HT-29 (cell line): ENCODE results near the gene MICAL1. TPM values are rescaled to one million over a fixed set of nuclear protein-coding genes. Genes with fewer than 3 reads are reported as not detected.

ENCODE experiments used
- DNase-seq: peaks from one replicate; pipeline ENCODE4 v3.0.0-alpha.2; 2015; ENCODE audit warnings: low spot score
- total RNA-seq: library from RNA; depleted of rRNA; stranded (reverse); fragments of >200 nt; shearing (Covaris generic); gene quantifications from 2 replicates; pipeline ENCODE4 v1.2.3, GENCODE V29; 2014; rRNA removed

The MICAL1 gene, protein sequence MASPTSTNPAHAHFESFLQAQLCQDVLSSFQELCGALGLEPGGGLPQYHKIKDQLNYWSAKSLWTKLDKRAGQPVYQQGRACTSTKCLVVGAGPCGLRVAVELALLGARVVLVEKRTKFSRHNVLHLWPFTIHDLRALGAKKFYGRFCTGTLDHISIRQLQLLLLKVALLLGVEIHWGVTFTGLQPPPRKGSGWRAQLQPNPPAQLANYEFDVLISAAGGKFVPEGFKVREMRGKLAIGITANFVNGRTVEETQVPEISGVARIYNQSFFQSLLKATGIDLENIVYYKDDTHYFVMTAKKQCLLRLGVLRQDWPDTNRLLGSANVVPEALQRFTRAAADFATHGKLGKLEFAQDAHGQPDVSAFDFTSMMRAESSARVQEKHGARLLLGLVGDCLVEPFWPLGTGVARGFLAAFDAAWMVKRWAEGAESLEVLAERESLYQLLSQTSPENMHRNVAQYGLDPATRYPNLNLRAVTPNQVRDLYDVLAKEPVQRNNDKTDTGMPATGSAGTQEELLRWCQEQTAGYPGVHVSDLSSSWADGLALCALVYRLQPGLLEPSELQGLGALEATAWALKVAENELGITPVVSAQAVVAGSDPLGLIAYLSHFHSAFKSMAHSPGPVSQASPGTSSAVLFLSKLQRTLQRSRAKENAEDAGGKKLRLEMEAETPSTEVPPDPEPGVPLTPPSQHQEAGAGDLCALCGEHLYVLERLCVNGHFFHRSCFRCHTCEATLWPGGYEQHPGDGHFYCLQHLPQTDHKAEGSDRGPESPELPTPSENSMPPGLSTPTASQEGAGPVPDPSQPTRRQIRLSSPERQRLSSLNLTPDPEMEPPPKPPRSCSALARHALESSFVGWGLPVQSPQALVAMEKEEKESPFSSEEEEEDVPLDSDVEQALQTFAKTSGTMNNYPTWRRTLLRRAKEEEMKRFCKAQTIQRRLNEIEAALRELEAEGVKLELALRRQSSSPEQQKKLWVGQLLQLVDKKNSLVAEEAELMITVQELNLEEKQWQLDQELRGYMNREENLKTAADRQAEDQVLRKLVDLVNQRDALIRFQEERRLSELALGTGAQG
- total RNA-seq = 23.6 and 26.4 TPM in 2 replicates

DNA sequence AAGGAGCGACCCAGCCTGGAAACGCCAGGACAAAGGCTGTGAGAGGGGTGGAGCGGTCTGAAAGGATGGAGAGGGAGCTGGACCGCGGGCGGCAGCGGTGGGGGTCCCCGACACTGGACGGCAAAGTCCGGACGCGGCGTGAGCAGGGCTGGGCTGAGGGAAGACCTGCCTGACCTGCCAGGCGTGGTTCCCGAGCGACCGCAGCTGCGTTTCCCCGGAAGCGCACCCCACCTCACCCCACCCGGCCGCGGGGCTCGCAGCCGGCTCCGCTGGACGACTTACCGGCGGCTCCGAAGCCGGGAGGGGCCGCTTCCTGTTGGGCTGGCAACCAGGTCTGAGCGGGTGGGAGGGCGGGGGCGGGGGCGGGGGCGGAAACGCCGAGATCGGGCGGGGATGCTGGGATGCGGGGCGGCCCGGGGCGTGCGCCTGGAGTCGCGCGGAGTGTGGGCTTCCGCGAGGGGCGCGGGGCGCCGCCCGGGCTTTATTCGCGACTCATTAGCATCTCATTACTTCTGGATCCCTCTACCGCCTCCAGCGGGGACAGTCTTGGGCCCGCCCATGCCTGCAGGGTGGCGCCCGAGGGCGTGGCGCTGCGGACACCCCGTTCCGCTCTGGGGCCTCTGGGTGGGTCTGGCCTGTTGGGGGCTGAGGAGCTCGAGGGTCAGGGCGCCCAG lies at the start of gene MICAL1:
MICAL1 (minus strand) TSS at position 336 of the 674 bp plus-strand sequence. CDS start 1,576 bp downstream, outside the sequence.
- peak; percentile 80 for DNase-seq

DNA sequence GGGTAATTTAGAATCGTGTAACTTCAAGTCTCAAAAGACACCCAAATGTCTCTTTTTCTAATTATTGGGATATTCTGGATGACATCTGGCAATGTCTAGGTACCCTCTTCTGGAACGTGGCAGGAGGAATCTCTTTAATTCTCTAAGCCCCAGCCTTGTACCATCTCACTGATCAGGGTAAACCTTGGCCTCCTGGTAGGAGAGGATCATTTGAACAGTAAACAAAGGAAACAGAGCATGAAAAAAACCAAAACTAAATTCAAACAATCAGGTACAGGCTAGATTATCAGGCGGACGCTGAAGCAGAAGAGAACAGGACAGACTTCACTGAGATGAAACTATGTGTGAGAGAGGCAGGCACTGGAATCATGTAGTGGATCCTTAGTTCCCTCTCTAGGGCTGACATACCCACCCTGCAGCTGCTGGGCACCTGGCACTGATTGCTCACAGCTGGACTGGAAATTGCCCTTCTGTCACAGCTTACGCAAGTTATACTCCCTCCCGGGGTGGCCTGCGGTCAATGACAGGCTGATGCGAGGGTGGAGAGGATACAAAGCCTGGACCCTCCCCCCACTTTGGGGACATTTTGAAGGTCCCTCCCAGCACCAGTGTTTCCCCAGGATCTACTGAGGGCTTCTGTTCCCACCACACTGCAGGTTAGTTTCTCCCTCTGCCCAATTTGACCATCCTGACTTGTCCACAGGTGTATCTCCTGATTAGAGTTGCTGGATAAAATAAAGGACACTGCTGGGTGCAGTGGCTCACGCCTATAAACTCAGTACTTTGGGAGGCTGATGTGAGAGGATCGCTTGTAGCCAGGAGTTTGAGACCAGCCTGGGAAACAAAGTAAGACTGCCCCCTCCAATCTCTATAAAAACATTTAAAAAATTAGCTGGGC lies 48.0 kb upstream of the MICAL1 start:
- DNase-seq = no peak

DNA sequence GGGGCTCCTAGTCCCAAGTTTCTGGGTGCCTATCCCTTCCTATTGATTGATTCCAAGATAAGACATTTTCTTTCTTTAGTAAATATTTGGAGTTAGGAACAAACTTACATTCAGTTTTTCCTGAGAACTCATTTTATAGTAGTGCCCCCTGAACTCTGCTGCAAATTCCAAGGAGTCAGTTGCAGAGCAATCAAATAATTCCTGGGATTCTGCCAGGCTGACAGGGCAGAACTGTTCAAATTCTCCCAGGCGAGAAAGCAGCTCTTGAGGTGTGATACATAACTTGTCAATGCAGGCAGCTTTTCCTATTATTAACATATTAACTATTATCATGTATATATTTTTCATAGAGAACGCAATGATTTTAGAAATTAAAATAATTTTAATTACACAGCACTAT lies 43.4 kb upstream of the MICAL1 start:
- no peak for DNase-seq

DNA sequence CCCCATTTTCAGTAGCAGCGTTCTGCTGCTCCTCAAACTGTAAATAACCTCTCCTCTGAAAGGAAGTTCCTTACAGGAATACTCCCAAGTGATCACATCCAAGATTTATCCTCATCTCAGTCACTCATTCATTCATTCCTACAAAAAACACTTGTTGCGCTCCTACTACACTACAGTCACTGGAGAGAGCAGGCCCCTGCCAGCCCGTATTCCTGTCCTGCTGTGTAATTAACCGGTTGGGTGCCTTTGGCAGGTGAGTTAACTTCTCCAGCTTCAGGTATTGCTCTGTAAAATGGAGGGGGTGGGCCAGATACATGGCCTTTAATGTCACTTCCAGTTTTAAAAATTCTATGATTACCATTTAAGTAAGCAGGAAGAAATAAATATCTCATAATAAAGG lies 42.5 kb upstream of the MICAL1 start:
- no peak for DNase-seq

DNA sequence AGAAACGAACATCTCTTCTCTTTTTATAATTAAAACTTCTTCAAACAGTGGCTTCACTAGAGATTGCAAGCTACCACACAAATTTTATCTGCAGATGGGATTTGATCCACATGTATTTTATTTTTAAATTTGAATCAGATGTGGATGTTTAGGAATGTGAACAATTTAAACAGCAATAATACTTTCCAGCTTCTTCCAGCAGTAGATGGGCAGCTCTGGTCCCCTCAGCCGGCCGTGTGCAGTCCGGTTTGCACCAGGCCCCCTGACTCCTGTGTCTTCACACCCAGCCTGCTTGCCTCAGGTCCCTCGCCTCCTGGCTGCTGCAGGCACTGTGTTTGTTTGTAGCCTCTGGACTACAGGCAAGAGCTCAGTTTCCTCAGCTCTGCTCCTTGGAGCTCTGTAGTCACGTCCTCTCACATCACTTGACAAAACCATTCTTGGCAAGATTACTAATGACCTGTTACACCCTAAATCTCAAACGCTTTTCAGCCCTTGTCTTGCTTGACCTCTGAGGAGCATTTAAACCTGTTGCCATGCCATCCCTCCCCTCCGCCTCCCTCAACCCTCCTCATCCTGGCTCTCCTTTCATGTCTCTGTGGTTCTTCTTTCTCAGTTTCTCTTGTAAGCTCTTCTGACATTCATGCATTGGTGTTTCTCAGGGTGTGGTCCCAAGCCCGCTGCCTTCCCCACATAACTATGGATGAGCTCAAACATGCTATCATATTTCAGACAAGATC lies 40.6 kb upstream of the MICAL1 start:
- no peak for DNase-seq

DNA sequence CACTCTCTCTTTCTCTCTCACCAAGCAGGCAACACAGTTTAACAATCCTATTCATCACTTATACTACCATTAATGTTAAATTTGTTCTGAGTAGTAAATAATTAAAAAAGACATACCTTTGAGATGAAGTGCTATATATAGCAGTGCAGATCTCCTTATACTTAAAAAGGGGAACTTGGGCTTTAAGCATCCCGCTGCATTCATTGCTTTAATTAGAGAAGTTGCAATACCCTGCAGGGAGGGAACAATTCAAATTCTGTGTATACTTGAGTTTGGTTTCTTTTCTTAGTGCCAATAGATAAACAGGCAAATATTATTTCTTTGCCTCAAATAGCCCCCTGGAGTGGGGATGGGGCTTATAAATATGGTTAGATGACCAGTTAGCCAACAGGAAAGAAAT lies 38.3 kb upstream of the MICAL1 start:
- no peak for DNase-seq

DNA sequence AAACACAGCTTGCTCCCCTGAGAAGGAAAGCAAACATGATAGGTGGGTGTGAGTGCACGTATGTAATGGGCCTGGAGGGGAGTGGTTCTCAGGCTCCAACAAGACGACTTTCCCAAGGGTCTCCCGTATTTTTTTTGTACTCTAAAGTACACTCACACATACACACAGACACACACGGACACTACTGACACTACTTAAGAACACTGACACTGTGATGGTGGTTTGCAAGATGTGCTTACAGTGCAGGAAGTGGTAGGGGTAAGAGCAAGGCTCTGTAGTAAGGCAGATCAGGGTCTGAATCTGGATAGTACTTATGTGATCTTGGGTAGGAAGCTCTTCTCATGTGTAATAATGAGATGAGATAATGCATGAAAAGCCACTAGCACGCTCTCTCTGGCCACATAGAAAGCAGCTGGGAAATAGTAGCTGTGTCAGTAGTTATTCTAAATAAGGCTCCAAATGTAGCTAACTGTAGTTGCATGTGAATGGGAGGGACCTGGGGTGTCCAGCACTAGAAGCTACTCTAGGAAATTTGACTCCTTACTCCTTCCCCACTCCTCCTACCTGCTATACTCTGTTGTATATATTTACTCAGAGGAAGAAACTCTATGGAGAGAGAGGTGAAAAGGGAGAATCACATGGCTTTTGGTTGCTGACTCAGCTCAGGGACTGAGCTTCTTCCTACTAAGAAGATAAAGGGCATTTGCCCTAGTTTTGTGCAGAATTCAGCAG lies 35.8 kb upstream of the MICAL1 start:
- DNase-seq = no peak

DNA sequence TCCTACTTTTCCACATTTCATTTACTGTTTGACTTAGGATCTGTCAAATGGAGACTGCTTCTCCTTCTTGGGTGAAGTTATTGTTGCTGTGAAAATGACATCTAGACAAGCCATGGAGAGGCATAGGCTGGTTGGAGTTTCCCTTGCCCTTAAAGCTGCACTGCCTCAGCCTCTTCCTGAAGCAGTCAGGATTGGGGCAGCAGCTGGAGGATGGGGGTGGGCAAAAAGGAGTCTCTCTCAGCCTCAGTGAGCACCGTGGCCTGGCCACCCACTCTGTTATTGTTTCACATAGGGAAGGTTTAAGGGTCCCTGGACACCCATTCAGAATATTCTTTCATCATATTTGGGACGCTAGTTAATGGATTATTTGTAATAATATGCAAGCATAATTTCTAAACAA lies 35.1 kb upstream of the MICAL1 start:
- no peak for DNase-seq

DNA sequence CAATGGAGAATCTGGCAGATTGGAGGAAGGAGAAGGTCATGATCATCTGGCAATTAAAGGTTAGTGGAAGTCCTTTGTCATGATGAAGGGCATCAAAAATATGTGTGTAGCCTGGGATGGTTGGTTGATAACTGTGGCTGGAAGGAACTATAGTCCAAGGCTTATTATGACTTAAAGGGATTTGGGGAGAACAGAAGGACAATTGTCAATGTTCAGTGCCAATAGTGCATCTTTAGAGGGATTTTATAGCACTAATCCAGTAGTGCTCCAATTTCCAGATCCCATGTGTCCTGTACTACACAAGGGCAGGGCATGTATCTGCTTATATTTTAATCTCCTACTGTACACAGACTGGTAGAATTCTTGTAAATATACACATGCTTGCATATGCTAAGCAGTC lies 32.4 kb upstream of the MICAL1 start:
- DNase-seq = no peak

DNA sequence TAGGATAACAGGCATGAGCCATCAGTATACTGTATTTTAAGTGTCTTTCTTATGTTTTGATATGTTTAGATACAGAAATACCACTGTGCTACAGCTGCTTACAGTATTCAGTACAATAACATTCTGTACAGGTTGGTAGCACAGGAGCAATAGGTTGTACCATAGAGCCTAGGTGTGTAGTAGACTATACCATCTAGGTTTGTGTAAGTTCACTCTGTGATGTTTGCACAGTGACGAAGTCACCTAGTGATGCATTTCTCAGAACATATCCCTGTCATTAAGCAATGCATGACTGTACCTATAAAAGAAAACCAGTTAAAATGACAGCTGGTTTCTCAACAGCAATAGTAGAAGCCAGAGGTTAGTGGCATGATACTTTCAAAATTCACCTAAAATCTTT lies 30.5 kb upstream of the MICAL1 start:
- peak; percentile 66 for DNase-seq

DNA sequence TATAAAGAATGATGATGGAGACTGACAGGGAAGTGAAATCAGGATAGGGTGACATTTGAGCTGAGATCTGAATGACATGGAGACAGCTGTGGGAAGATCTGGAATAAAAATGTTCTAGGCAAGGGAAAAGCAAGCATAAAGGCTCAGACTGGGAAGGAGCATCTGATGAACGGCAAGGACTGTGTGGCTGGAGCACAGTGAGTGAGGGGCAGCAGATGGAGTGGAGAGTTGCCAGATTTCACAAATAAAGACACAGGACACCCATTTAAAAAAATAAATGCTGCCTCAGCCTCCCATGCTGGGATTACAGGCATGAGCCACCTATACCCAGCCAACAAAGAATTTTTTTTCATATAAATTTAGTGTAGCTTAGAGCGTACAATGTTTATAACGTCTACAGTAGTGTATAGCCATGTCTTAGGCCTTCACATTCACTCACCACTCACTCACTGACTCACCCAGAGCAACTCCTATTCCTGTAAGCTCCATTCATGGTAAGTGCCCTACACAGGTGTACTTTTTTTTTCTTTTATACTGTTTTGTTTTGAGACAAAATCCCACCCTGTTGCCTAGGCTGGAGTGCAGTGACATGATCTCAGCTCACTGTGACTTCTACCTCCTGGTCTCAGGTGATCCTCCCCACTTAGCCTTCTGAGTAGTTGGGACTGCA lies 29.8 kb upstream of the MICAL1 start:
- no peak for DNase-seq

DNA sequence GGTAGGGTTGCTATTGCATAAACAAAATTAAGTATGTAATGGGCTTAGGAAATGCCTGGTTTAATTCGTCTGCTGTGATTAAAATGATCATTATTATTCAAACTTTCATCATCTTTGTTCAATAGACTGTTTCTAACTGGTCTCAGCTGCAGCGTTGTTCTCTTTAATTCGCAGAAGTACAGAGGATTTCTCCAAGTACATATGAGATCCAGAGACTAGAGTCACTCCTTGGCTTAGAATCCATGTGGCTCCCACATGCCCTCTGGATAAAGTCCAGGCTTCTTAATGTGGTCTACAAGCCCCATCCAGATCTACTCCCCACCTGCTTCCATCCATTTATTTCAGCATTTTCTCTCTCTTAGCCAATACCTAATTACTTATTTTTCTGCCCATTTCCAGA lies 28.6 kb upstream of the MICAL1 start:
- no peak for DNase-seq

DNA sequence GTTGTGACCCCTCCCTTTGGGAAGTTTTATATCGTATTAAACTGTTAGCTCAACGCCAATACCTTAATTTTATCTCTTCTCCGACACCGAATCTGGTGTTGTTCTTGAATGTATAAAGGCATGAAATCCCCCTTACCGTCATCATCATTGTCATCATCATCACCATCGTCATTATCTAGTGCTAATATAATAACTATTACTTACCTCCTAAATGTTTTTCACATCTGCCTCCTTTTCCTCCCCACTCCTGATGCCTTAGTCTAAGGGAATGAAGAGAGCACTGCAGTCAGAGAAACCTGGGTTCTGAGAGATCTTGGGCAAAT lies 28.1 kb upstream of the MICAL1 start:
- DNase-seq = no peak

DNA sequence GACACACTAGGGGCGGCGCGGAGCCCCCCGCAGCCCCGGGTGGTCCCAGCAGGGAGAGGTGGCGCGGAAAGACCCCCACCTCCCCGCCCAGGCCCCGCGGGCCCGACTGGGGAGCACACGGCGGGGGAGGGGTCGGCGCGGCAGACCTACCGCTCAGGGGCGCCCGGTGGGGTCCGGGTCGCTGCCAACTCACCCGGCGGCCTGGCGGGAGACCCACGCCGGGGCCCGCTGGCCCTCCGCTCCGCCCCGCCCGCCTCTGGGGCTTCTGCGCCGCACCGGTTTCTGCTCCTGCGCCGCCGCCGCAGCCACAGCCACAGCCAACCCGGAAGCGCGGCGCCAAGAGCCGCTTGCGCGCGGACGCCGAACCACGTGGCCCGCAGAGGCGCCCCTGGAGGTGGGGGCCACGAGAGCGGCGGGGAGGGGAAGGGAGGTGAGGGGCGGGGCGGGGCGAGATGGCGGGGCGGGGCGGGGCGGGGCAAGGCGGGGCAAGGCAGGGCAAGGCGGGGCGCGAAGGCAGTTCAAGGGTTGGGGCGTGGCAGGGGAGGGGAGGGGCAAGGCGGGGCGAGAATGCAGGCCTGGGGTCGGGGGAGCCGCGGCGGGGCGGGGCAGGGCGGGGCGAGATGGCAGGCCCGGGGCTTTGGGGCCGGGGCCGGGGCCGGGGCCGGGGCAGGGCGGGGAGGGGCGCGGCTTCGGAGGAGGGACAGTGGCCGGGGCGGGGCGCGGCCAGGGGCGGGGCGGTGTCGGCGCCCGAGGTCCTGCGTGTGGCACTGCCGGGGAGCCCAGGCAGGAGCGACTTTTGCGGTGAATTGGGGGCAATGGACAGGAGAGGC lies 27.5 kb upstream of the MICAL1 start, which contains the start of gene ZBTB24:
ZBTB24 (minus strand) TSS at position 315 of the 830 bp plus-strand sequence. CDS start 1,193 bp downstream, outside the sequence.
- DNase-seq = peak; percentile 79

DNA sequence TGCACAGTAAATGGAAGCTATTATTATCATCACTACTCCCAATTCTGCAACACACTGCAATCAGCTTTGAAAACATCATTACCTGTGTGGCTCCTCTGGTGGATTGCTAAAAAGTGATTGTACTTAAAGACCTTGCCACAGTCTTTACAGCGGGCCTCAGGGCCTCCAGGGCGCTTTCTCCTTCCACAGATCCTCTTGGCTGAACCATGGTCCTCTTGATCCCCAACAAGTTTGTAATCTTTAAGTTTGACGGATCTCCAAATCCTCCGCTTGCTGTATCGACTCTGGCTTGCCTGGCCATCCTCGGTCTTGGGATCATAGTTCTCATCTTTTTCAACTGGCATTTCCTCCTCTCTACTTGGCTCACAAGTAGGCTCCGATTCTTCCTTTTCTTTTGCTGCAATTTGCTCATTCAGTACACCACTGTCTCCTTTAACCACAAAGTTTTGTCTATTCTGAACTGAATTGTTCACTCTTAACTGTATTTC lies 25.5 kb upstream of the MICAL1 start:
- DNase-seq = no peak

DNA sequence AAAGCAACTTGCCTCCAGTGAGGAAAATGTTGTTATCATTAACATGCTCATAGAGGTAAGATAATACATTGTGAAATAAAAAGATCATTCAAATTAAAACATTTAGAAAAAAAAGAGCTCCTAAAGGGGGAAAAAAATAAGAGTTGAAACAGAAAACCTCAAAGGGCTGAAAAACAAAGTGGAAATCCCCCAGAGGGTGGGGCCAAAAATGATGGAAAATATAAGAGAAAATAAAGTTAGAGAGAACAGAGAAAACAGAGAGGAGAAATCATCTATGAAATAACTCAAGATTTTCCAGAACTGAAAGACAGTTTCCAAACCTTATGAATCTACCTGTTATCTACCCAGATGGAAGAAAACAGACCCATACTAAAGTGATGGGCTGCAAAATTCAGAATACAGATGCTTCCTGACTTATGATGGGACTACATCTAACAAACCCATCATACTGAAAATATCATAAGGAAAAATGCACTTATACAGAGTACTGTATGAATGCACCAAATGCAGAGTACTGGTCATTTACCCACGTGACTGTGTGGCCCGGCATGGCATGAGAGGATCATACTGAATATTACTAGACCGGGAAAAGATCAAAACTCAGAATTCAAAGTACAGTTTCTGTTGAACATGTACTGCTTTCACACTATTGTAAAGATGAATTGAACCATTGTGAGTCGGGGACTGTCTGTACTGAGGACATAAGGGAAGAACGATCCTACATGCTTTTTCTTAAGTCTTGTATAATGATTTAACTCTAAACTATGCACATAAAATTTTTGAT lies 23.5 kb upstream of the MICAL1 start:
- no peak for DNase-seq
